ENCODE measurements around the gene FAM81A. TPM values are rescaled to one million over a fixed set of nuclear protein-coding genes. Genes with fewer than 3 reads are reported as not detected.
A peak's percentile ranks its signal among the peaks of the same experiment; 100 is the strongest.
"Not testable (repeated sequence)": the region's sequence is repeated elsewhere in the genome, so short reads cannot be mapped to it uniquely, and the experiment has no call there.

FAM81A gene
- total and polyA plus RNA-seq, 12 donors: 1.3 to 10.1 (median 3.6) TPM

GRCh38 chr15:59424616-59425015 lies 13.4 kb upstream of the FAM81A start:
- no peaks in the 10 kb centered on the region for H3K36me3 ChIP-seq
- H3K4me3 ChIP-seq: no peak overlapping the region
- no peak overlapping the region for H3K27ac ChIP-seq
- no peak for DNase-seq
- H3K9me3 ChIP-seq: peaks cover 0 to 19% (median 0%) of the 10 kb centered on the region in 11 donors
- H3K4me1 ChIP-seq: no peaks in the 10 kb centered on the region
- TF ChIP-seq, protein P1, sequence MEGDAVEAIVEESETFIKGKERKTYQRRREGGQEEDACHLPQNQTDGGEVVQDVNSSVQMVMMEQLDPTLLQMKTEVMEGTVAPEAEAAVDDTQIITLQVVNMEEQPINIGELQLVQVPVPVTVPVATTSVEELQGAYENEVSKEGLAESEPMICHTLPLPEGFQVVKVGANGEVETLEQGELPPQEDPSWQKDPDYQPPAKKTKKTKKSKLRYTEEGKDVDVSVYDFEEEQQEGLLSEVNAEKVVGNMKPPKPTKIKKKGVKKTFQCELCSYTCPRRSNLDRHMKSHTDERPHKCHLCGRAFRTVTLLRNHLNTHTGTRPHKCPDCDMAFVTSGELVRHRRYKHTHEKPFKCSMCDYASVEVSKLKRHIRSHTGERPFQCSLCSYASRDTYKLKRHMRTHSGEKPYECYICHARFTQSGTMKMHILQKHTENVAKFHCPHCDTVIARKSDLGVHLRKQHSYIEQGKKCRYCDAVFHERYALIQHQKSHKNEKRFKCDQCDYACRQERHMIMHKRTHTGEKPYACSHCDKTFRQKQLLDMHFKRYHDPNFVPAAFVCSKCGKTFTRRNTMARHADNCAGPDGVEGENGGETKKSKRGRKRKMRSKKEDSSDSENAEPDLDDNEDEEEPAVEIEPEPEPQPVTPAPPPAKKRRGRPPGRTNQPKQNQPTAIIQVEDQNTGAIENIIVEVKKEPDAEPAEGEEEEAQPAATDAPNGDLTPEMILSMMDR (IDR thresholded peaks at IDR 0.05): no peak
- WGBS, 2 donors: 60 to 66% methylated on average over 5 of the region's 5 CpGs
- no peak for ATAC-seq
- peaks cover 0 to 11% (median 5%) of the 10 kb centered on the region in 7 donors for H3K27me3 ChIP-seq
- intact Hi-C loops (cut with DNase I): no loop called here

- H3K4me3 ChIP-seq; DNase-seq; H3K27ac ChIP-seq; H3K4me1 ChIP-seq; H3K36me3 ChIP-seq; ATAC-seq; H3K27me3 ChIP-seq; intact Hi-C loops (cut with DNase I): not testable (repeated sequence)
- WGBS, 2 donors: 86% methylated on average over 3 of the region's 3 CpGs
- peaks cover 0 to 21% (median 0%) of the 10 kb centered on the region in 11 donors for H3K9me3 ChIP-seq
Measured at GRCh38 chr15:59428898-59429297, 9.1 kb upstream of the FAM81A start.

DNA sequence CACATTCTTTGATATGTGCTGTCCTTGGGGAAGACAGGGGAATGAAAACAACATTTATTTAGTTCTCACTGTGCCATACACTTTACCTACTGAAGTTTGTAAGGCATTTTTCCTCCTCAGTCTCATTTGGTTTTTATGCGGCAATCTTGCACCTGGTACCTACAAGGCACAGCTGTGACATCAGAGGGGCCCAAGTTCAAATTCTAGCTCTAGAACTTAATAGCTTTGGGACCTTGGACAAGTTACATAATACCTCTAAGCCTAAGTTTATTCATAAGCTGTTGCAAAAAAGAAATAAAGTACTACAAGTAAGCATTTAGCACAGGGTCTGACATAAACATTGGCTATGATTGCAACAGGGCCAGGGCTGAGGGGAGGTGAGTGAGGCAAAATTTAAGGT lies 5.6 kb upstream of the FAM81A start:
- 96 to 100% methylated on average over 1 of the region's 1 CpG for WGBS, 2 donors
- Histone ChIP-seq H3K27ac (no peak overlapping the region), H3K4me1 (peaks cover 6 to 9% (median 8%) of the 10 kb centered on the region in 9 donors), H3K4me3 (no peak overlapping the region), H3K27me3 (peaks cover 0 to 23% (median 0%) of the 10 kb centered on the region in 7 donors), H3K36me3 (no peaks in the 10 kb centered on the region), H3K9me3 (peaks cover 0 to 21% (median 0%) of the 10 kb centered on the region in 11 donors)
- ATAC-seq (no peak), DNase-seq (no peak)
- TF ChIP-seq, protein P1 (IDR thresholded peaks at IDR 0.05): no peak
- intact Hi-C loops (cut with DNase I): no loop called here

DNA sequence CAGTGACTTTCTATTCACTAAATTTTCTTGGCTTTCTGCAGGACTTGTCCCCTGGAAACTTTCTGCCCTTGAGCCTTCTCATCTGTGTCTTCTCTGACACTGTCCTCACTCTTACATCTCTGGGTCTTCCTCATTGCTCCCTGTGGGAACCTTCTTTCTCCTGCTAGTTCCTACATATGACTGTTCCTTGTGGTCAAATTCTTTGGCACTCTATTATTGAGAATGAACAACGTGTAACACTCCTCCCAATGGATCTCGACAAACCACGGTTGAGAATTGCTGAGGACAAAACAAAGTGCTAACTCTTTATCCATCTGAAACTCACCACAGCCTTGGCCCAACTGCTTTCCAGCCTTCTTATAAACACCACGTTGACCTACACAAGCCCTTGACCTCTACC lies 3.5 kb upstream of the FAM81A start:
- H3K36me3 ChIP-seq: no peaks in the 10 kb centered on the region
- ATAC-seq (no peak), DNase-seq (no peak)
- no peak overlapping the region for H3K4me3 ChIP-seq
- peaks cover 7 to 21% (median 17%) of the 10 kb centered on the region in 9 donors for H3K4me1 ChIP-seq
- WGBS, 2 donors: 80 to 81% methylated on average over 4 of the region's 4 CpGs
- TF ChIP-seq, protein P1 (IDR thresholded peaks at IDR 0.05): no peak
- peaks cover 0 to 38% (median 0%) of the 10 kb centered on the region in 7 donors for H3K27me3 ChIP-seq
- intact Hi-C loops (cut with DNase I): no loop called here
- peaks cover 0 to 4% (median 0%) of the 10 kb centered on the region in 11 donors for H3K9me3 ChIP-seq
- no peak overlapping the region for H3K27ac ChIP-seq

- DNase-seq (peak in 1 of 2 donors; percentile 21), ATAC-seq (peak in 4 of 8 donors; percentile 38 to 66 (median 50))
- WGBS, 2 donors: 5 to 8% methylated on average over 6 of the region's 6 CpGs
- H3K27ac ChIP-seq: peak overlapping the region in 2 of 10 donors; percentile 41 to 49
- TF ChIP-seq, protein P1 (IDR thresholded peaks at IDR 0.05): no peak
- no peaks in the 10 kb centered on the region for H3K9me3 ChIP-seq
- peaks cover 0 to 38% (median 0%) of the 10 kb centered on the region in 7 donors for H3K27me3 ChIP-seq
- peaks cover 7 to 21% (median 17%) of the 10 kb centered on the region in 9 donors for H3K4me1 ChIP-seq
- intact Hi-C loops (cut with DNase I): loop anchor here in 4 of 10 donors (5.0 kb wide), 1 partner anchor 64 kb away; the partner anchor contains the start of gene MYO1E (in 4 of the 4)
- H3K4me3 ChIP-seq: peak overlapping the region in 9 of 10 donors; percentile 37 to 61 (median 55)
- no peaks in the 10 kb centered on the region for H3K36me3 ChIP-seq
Measured at GRCh38 chr15:59436774-59437141, 1.2 kb upstream of the FAM81A start.
